ENCODE results near the gene PDHB.

Gene PDHB

GRCh38 chr3:58470363-58471024, 36.9 kb upstream of the PDHB start:
- Histone ChIP-seq H3K4me3 (ENCODE audit: low read length in 2 of 2) (no peak overlapping the region), H4K91ac (ENCODE audit: low read depth, low read length, poor library complexity) (no peak overlapping the region), H3K9me3 (replicated peaks in 1 of 2; ENCODE audit: control insufficient read depth in 2 of 2, insufficient read depth in 1 of 2, low read depth in 1 of 2, low read length in 2 of 2) (no peaks in the 10 kb centered on the region), H3K27me3 (ENCODE audit: control insufficient read depth in 3 of 3, insufficient read depth in 3 of 3, low read depth in 1 of 3, low read length in 3 of 3) (no peaks in the 10 kb centered on the region), H2BK120ac (ENCODE audit: low read depth, low read length) (no peak overlapping the region), H2AFZ (ENCODE audit: low read length) (peak overlapping the region; percentile 82), H3K4me1 (ENCODE audit: control insufficient read depth in 2 of 2, insufficient read depth in 1 of 2, low read depth in 1 of 2, low read length in 2 of 2) (peaks cover 18 to 25% of the 10 kb centered on the region in 2 donors), H3K4me2 (ENCODE audit: insufficient read depth, low read length, poor library complexity, severe bottlenecking) (no peak overlapping the region), H2BK12ac (ENCODE audit: low read length) (no peak overlapping the region), H3K4ac (ENCODE audit: low read length) (no peak overlapping the region), H3K36me3 (replicated peaks in 1 of 2; ENCODE audit: control insufficient read depth in 2 of 2, insufficient read depth in 2 of 2, low read length in 2 of 2) (no peaks in the 10 kb centered on the region), H3K18ac (ENCODE audit: low read length) (peak overlapping the region; percentile 9), H3K23ac (ENCODE audit: low read depth, low read length, poor library complexity) (no peak overlapping the region), H3K27ac (replicated peaks; ENCODE audit: low read length) (peak overlapping the region; percentile 21), H3K9ac (ENCODE audit: low read depth, low read length, poor library complexity) (no peak overlapping the region), H3K14ac (ENCODE audit: low read length) (no peak overlapping the region), H3K79me1 (ENCODE audit: low read depth, low read length) (no peaks in the 10 kb centered on the region), H4K8ac (ENCODE audit: low read depth, low read length) (no peak overlapping the region), H2AK5ac (ENCODE audit: low read depth, low read length) (no peak overlapping the region), H2BK5ac (ENCODE audit: low read length) (no peak overlapping the region), H2BK15ac (ENCODE audit: low read length) (no peak overlapping the region)
- no peak for DNase-seq (ENCODE audit: low spot score)
- no CpG with 5 or more reads among the region's 12 CpGs for WGBS, 2 donors (ENCODE audit: extremely low coverage in 2 of 2, insufficient read length in 2 of 2, insufficient replicate concordance in 1 of 2)

- Histone ChIP-seq H3K27ac (replicated peaks; ENCODE audit: low read length) (no peak overlapping the region), H2BK5ac (ENCODE audit: low read length) (no peak overlapping the region)
- no CpG with 5 or more reads among the region's 4 CpGs for WGBS, 2 donors (ENCODE audit: extremely low coverage in 2 of 2, insufficient read length in 2 of 2, insufficient replicate concordance in 1 of 2)
Observed at GRCh38 chr3:58469096-58469495, 35.5 kb upstream of the PDHB start.

GRCh38 chr3:58466899-58467563, 33.4 kb upstream of the PDHB start:
- H4K8ac ChIP-seq (ENCODE audit: low read depth, low read length), result no peak overlapping the region
- no peak overlapping the region for H4K91ac ChIP-seq (ENCODE audit: low read depth, low read length, poor library complexity)
- no peak overlapping the region for H2BK5ac ChIP-seq (ENCODE audit: low read length)
- H3K4me1 ChIP-seq (ENCODE audit: control insufficient read depth in 2 of 2, insufficient read depth in 1 of 2, low read depth in 1 of 2, low read length in 2 of 2), result peaks cover 16 to 20% of the 10 kb centered on the region in 2 donors
- H2BK15ac ChIP-seq (ENCODE audit: low read length), result no peak overlapping the region
- H3K27me3 ChIP-seq (ENCODE audit: control insufficient read depth in 3 of 3, insufficient read depth in 3 of 3, low read depth in 1 of 3, low read length in 3 of 3), result no peaks in the 10 kb centered on the region
- WGBS, 2 donors (ENCODE audit: extremely low coverage in 2 of 2, insufficient read length in 2 of 2, insufficient replicate concordance in 1 of 2), result no CpG with 5 or more reads among the region's 4 CpGs
- no peak overlapping the region for H3K27ac ChIP-seq (replicated peaks; ENCODE audit: low read length)
- no peak overlapping the region for H2BK12ac ChIP-seq (ENCODE audit: low read length)
- no peak overlapping the region for H2BK120ac ChIP-seq (ENCODE audit: low read depth, low read length)
- no peaks in the 10 kb centered on the region for H3K79me1 ChIP-seq (ENCODE audit: low read depth, low read length)
- no peak overlapping the region for H3K23ac ChIP-seq (ENCODE audit: low read depth, low read length, poor library complexity)
- H3K9me3 ChIP-seq (replicated peaks in 1 of 2; ENCODE audit: control insufficient read depth in 2 of 2, insufficient read depth in 1 of 2, low read depth in 1 of 2, low read length in 2 of 2), result no peaks in the 10 kb centered on the region
- DNase-seq (ENCODE audit: low spot score), result no peak
- H3K4ac ChIP-seq (ENCODE audit: low read length), result no peak overlapping the region
- no peak overlapping the region for H2AFZ ChIP-seq (ENCODE audit: low read length)
- H3K4me2 ChIP-seq (ENCODE audit: insufficient read depth, low read length, poor library complexity, severe bottlenecking), result no peak overlapping the region
- H3K18ac ChIP-seq (ENCODE audit: low read length), result no peak overlapping the region
- H3K14ac ChIP-seq (ENCODE audit: low read length), result no peak overlapping the region
- no peak overlapping the region for H2AK5ac ChIP-seq (ENCODE audit: low read depth, low read length)
- no peaks in the 10 kb centered on the region for H3K36me3 ChIP-seq (replicated peaks in 1 of 2; ENCODE audit: control insufficient read depth in 2 of 2, insufficient read depth in 2 of 2, low read length in 2 of 2)
- no peak overlapping the region for H3K4me3 ChIP-seq (ENCODE audit: low read length in 2 of 2)
- H3K9ac ChIP-seq (ENCODE audit: low read depth, low read length, poor library complexity), result no peak overlapping the region

More at GRCh38 chr3:58469096-58469495, 35.5 kb upstream of the PDHB start:
- H2BK12ac ChIP-seq (ENCODE audit: low read length), result no peak overlapping the region
- H2AFZ ChIP-seq (ENCODE audit: low read length), result no peak overlapping the region
- H3K9ac ChIP-seq (ENCODE audit: low read depth, low read length, poor library complexity), result no peak overlapping the region
- no peaks in the 10 kb centered on the region for H3K36me3 ChIP-seq (replicated peaks in 1 of 2; ENCODE audit: control insufficient read depth in 2 of 2, insufficient read depth in 2 of 2, low read length in 2 of 2)
- no peak overlapping the region for H3K23ac ChIP-seq (ENCODE audit: low read depth, low read length, poor library complexity)
- no peak overlapping the region for H3K4me3 ChIP-seq (ENCODE audit: low read length in 2 of 2)
- H2AK5ac ChIP-seq (ENCODE audit: low read depth, low read length), result no peak overlapping the region
- no peak overlapping the region for H3K18ac ChIP-seq (ENCODE audit: low read length)
- H4K8ac ChIP-seq (ENCODE audit: low read depth, low read length), result no peak overlapping the region
- H3K79me1 ChIP-seq (ENCODE audit: low read depth, low read length), result no peaks in the 10 kb centered on the region
- H2BK120ac ChIP-seq (ENCODE audit: low read depth, low read length), result no peak overlapping the region
- no peak overlapping the region for H3K4ac ChIP-seq (ENCODE audit: low read length)
- H3K27me3 ChIP-seq (ENCODE audit: control insufficient read depth in 3 of 3, insufficient read depth in 3 of 3, low read depth in 1 of 3, low read length in 3 of 3), result no peaks in the 10 kb centered on the region
- no peak overlapping the region for H4K91ac ChIP-seq (ENCODE audit: low read depth, low read length, poor library complexity)
- H3K9me3 ChIP-seq (replicated peaks in 1 of 2; ENCODE audit: control insufficient read depth in 2 of 2, insufficient read depth in 1 of 2, low read depth in 1 of 2, low read length in 2 of 2), result no peaks in the 10 kb centered on the region
- peaks cover 16 to 18% of the 10 kb centered on the region in 2 donors for H3K4me1 ChIP-seq (ENCODE audit: control insufficient read depth in 2 of 2, insufficient read depth in 1 of 2, low read depth in 1 of 2, low read length in 2 of 2)
- H2BK15ac ChIP-seq (ENCODE audit: low read length), result no peak overlapping the region
- no peak overlapping the region for H3K14ac ChIP-seq (ENCODE audit: low read length)
- no peak overlapping the region for H3K4me2 ChIP-seq (ENCODE audit: insufficient read depth, low read length, poor library complexity, severe bottlenecking)
- no peak for DNase-seq (ENCODE audit: low spot score)

- Histone ChIP-seq H2AFZ (ENCODE audit: low read length) (no peak overlapping the region), H2BK120ac (ENCODE audit: low read depth, low read length) (no peak overlapping the region), H3K9me3 (replicated peaks in 1 of 2; ENCODE audit: control insufficient read depth in 2 of 2, insufficient read depth in 1 of 2, low read depth in 1 of 2, low read length in 2 of 2) (no peaks in the 10 kb centered on the region), H3K23ac (ENCODE audit: low read depth, low read length, poor library complexity) (no peak overlapping the region), H4K8ac (ENCODE audit: low read depth, low read length) (no peak overlapping the region), H3K4me1 (ENCODE audit: control insufficient read depth in 2 of 2, insufficient read depth in 1 of 2, low read depth in 1 of 2, low read length in 2 of 2) (peaks cover 0 to 3% of the 10 kb centered on the region in 2 donors), H3K4me3 (ENCODE audit: low read length in 2 of 2) (no peak overlapping the region), H2AK5ac (ENCODE audit: low read depth, low read length) (no peak overlapping the region), H4K91ac (ENCODE audit: low read depth, low read length, poor library complexity) (no peak overlapping the region), H3K9ac (ENCODE audit: low read depth, low read length, poor library complexity) (no peak overlapping the region), H3K18ac (ENCODE audit: low read length) (no peak overlapping the region), H3K4me2 (ENCODE audit: insufficient read depth, low read length, poor library complexity, severe bottlenecking) (no peak overlapping the region), H3K27ac (replicated peaks; ENCODE audit: low read length) (no peak overlapping the region), H2BK15ac (ENCODE audit: low read length) (no peak overlapping the region), H3K4ac (ENCODE audit: low read length) (no peak overlapping the region), H3K14ac (ENCODE audit: low read length) (no peak overlapping the region), H2BK12ac (ENCODE audit: low read length) (no peak overlapping the region), H3K27me3 (ENCODE audit: control insufficient read depth in 3 of 3, insufficient read depth in 3 of 3, low read depth in 1 of 3, low read length in 3 of 3) (no peaks in the 10 kb centered on the region), H3K79me1 (ENCODE audit: low read depth, low read length) (no peaks in the 10 kb centered on the region), H2BK5ac (ENCODE audit: low read length) (no peak overlapping the region), H3K36me3 (replicated peaks in 1 of 2; ENCODE audit: control insufficient read depth in 2 of 2, insufficient read depth in 2 of 2, low read length in 2 of 2) (no peaks in the 10 kb centered on the region)
- DNase-seq (ENCODE audit: low spot score), result no peak
- WGBS, 2 donors (ENCODE audit: extremely low coverage in 2 of 2, insufficient read length in 2 of 2, insufficient replicate concordance in 1 of 2), result no CpG with 5 or more reads among the region's 3 CpGs
Observed at GRCh38 chr3:58464866-58465265, 31.2 kb upstream of the PDHB start.
